ENCODE data around the gene UBE3C.
"Not testable (repeated sequence)": the region's sequence is repeated elsewhere in the genome, so short reads cannot be mapped to it uniquely, and the experiment has no call there.

The UBE3C gene

GRCh38 chr7:157235357-157236333 is 96.9 kb downstream of the UBE3C start:
- peak; percentile 45 for DNase-seq (ENCODE audit: low read depth)

GRCh38 chr7:157238087-157238486 is 99.4 kb downstream of the UBE3C start:
- DNase-seq (ENCODE audit: low read depth), result no peak

GRCh38 chr7:157239571-157240270 is 101.0 kb downstream of the UBE3C start:
- no peak for DNase-seq (ENCODE audit: low read depth)

GRCh38 chr7:157241631-157242030 is 102.9 kb downstream of the UBE3C start:
- no peak for DNase-seq (ENCODE audit: low read depth)

- no peak for DNase-seq (ENCODE audit: low read depth)
These were observed 106.0 kb downstream of the UBE3C start for GRCh38 chr7:157244516-157245294.

GRCh38 chr7:157246052-157246451 is 107.3 kb downstream of the UBE3C start:
- DNase-seq (ENCODE audit: low read depth), result no peak

GRCh38 chr7:157248659-157249058 is 109.9 kb downstream of the UBE3C start:
- DNase-seq (ENCODE audit: low read depth), result no peak

- no peak for DNase-seq (ENCODE audit: low read depth)
These were observed 112.0 kb downstream of the UBE3C start for GRCh38 chr7:157250605-157251228.

GRCh38 chr7:157251817-157252216 is 113.1 kb downstream of the UBE3C start:
- not testable (repeated sequence) for DNase-seq (ENCODE audit: low read depth)

GRCh38 chr7:157253850-157254249 is 115.1 kb downstream of the UBE3C start:
- DNase-seq (ENCODE audit: low read depth), result no peak

- DNase-seq (ENCODE audit: low read depth), result not testable (repeated sequence)
These were observed 116.1 kb downstream of the UBE3C start for GRCh38 chr7:157254781-157255180.

GRCh38 chr7:157255201-157255606 is 116.5 kb downstream of the UBE3C start:
- no peak for DNase-seq (ENCODE audit: low read depth)

GRCh38 chr7:157263156-157263555 is 124.4 kb downstream of the UBE3C start:
- no peak for DNase-seq (ENCODE audit: low read depth)

- no peak for DNase-seq (ENCODE audit: low read depth)
These were observed 126.3 kb downstream of the UBE3C start for GRCh38 chr7:157265051-157265450.

GRCh38 chr7:157266272-157266671 is 127.5 kb downstream of the UBE3C start:
- DNase-seq (ENCODE audit: low read depth), result no peak

- DNase-seq (ENCODE audit: low read depth), result no peak
These were observed 128.8 kb downstream of the UBE3C start for GRCh38 chr7:157267516-157267915.

GRCh38 chr7:157267956-157268355 is 129.2 kb downstream of the UBE3C start:
- DNase-seq (ENCODE audit: low read depth), result no peak

GRCh38 chr7:157268540-157268939 is 129.8 kb downstream of the UBE3C start:
- no peak for DNase-seq (ENCODE audit: low read depth)

GRCh38 chr7:157269341-157270059 is 130.8 kb downstream of the UBE3C start:
- no peak for DNase-seq (ENCODE audit: low read depth)

GRCh38 chr7:157270060-157270444 is 131.3 kb downstream of the UBE3C start:
- no peak for DNase-seq (ENCODE audit: low read depth)

GRCh38 chr7:157271315-157271990 is 132.7 kb downstream of the UBE3C start:
- DNase-seq (ENCODE audit: low read depth), result peak; percentile 40
